Measurements from ENCODE around the gene RNF215. TPM values are rescaled to one million over a fixed set of nuclear protein-coding genes. Genes with fewer than 3 reads are reported as not detected.

Gene RNF215
- total and polyA plus RNA-seq, 2 of the 13 experiments (the other 11 are each of a cell fraction or from before 2014, with no cell fraction given) = 5.3 to 6.1 TPM

GRCh38 chr22:30356449-30357235 lies 30.6 kb downstream of the RNF215 start, which contains the start of the genes CCDC157 and SF3A1 (continued):
- peak; percentile 59; the same call in 1 of the 2 replicates for TF ChIP-seq IRF9 (CRISPR knock-in tag; IDR thresholded peaks at IDR 0.05; ENCODE audit: borderline replicate concordance)
- no peak for TF ChIP-seq JUND (CRISPR knock-in tag; IDR thresholded peaks at IDR 0.05)
- TF ChIP-seq ZNF782 (CRISPR knock-in tag; IDR thresholded peaks at IDR 0.05; ENCODE audit: borderline replicate concordance) = no peak; the same call in 1 of the 2 replicates
- peak; percentile 31; the same call in 1 of the 2 replicates for TF ChIP-seq ZNF280B (CRISPR knock-in tag; IDR thresholded peaks at IDR 0.05; ENCODE audit: borderline replicate concordance)
- TF ChIP-seq MLXIP (CRISPR knock-in tag; IDR thresholded peaks at IDR 0.05; ENCODE audit: borderline replicate concordance) = no peak
- TF ChIP-seq ZNF775 (CRISPR knock-in tag; IDR thresholded peaks at IDR 0.05; ENCODE audit: borderline replicate concordance) = no peak
- peak; percentile 71; the same call in 1 of the 2 replicates for TF ChIP-seq SP4 (CRISPR knock-in tag; IDR thresholded peaks at IDR 0.05)
- TF ChIP-seq ATM (IDR thresholded peaks at IDR 0.05; ENCODE audit: borderline replicate concordance) = no peak
- TF ChIP-seq ATRX (CRISPR knock-in tag; IDR thresholded peaks at IDR 0.05; ENCODE audit: borderline replicate concordance) = no peak
- TF ChIP-seq ZNF83 (CRISPR knock-in tag; IDR thresholded peaks at IDR 0.05; ENCODE audit: borderline replicate concordance) = peak; percentile 82; the same call in 1 of the 2 replicates
- 0 out of 2 replicates have a peak, but pooled peaks have one; percentile 12 for TF ChIP-seq PBX3 (CRISPR knock-in tag; IDR thresholded peaks at IDR 0.05; ENCODE audit: borderline replicate concordance)
- no peak for TF ChIP-seq ZNF24 (IDR thresholded peaks at IDR 0.05)
- peak; percentile 75 for TF ChIP-seq SP2 (CRISPR knock-in tag; IDR thresholded peaks at IDR 0.05)
- TF ChIP-seq PAF1 (CRISPR knock-in tag; IDR thresholded peaks at IDR 0.05) = no peak
- no peak for TF ChIP-seq HOMEZ (CRISPR knock-in tag; IDR thresholded peaks at IDR 0.05; ENCODE audit: low read depth)
